Right renal pelvis (tissue), 4 donors: ENCODE measurements around the gene FERMT3. TPM values are rescaled to one million over a fixed set of nuclear protein-coding genes. Genes with fewer than 3 reads are reported as not detected.

ENCODE experiments used
- DNase-seq, 4 donors: peaks; one replicate each; pipeline ENCODE4 v3.0.0-alpha.2; 2013; ENCODE audit warnings: low read depth in 4 of 4, low spot score in 3 of 4, missing footprints in 1 of 4
- polyA plus RNA-seq, 4 donors: library from polyadenylated mRNA; unstranded; fragments of 120-200 nt; gene quantifications; one replicate each; pipeline ENCODE4 v1.2.1, GENCODE V29; 2013; ENCODE audit not compliant: insufficient read length in 4 of 4

Gene FERMT3
- polyA plus RNA-seq, 4 donors = 5.0 to 9.2 (median 5.8) TPM

- peak; percentile 100 for DNase-seq
These were observed 20.6 kb upstream of the FERMT3 start, which contains the start of gene STIP1 for GRCh38 chr11:64185693-64186491. Gene STIP1 (plus strand): TSS chr11:64186171. CDS start chr11:64186262, 91 bp downstream.

- DNase-seq = no peak
These were observed 19.9 kb upstream of the FERMT3 start for GRCh38 chr11:64186492-64187165.

GRCh38 chr11:64192434-64192833, 14.1 kb upstream of the FERMT3 start:
- no peak for DNase-seq

- DNase-seq = no peak
These were observed 9.9 kb upstream of the FERMT3 start for GRCh38 chr11:64196626-64197025.

- no peak for DNase-seq
These were observed 8.0 kb upstream of the FERMT3 start for GRCh38 chr11:64198511-64198910.

- no peak for DNase-seq
These were observed 5.0 kb upstream of the FERMT3 start for GRCh38 chr11:64201543-64201942.

- no peak for DNase-seq
These were observed 3.5 kb upstream of the FERMT3 start for GRCh38 chr11:64202992-64203391.

- no peak for DNase-seq
These were observed 3.0 kb upstream of the FERMT3 start for GRCh38 chr11:64203421-64204079.

GRCh38 chr11:64204080-64204440, 2.5 kb upstream of the FERMT3 start:
- DNase-seq = no peak

- peak; percentile 72 to 82 (median 78) for DNase-seq
These were observed 2.0 kb upstream of the FERMT3 start for GRCh38 chr11:64204464-64204989.

GRCh38 chr11:64207256-64208085, 950 bp downstream of the FERMT3 start:
- no peak for DNase-seq

GRCh38 chr11:64208086-64208795, 1.7 kb downstream of the FERMT3 start:
- no peak for DNase-seq

- no peak for DNase-seq
These were observed 2.5 kb downstream of the FERMT3 start for GRCh38 chr11:64208796-64209562.

- no peak for DNase-seq
These were observed 3.0 kb downstream of the FERMT3 start for GRCh38 chr11:64209563-64209843.

- no peak for DNase-seq
These were observed 3.9 kb downstream of the FERMT3 start for GRCh38 chr11:64210301-64211020.

GRCh38 chr11:64211181-64211872, 4.8 kb downstream of the FERMT3 start:
- DNase-seq = no peak

- no peak for DNase-seq
These were observed 10.4 kb downstream of the FERMT3 start for GRCh38 chr11:64216879-64217278.
